ENCODE measurements around the gene CALR.

CALR gene

GRCh38 chr19:12987190-12987589, 48.8 kb downstream of the CALR start:
- ChIA-PET CTCF (interaction anchor here (5.4 kb wide), 1 partner anchor 71 kb away, joined by 125 read pairs; no protein-coding TSS in a partner anchor), POLR2A (no interaction called here)
- no peaks in the 10 kb centered on the region for H3K4me1 ChIP-seq (ENCODE audit: control insufficient read depth, insufficient read depth, low read length)
- no peaks in the 10 kb centered on the region for H3K9me3 ChIP-seq (ENCODE audit: control insufficient read depth, insufficient read depth, low read depth, low read length)
- H3K4me3 ChIP-seq (ENCODE audit: low read depth, low read length), result no peak overlapping the region
- TF ChIP-seq ZNF157 (tag by site-specific recombination; IDR thresholded peaks at IDR 0.05) (no peak), SP2 (tag by site-specific recombination; IDR thresholded peaks at IDR 0.05) (no peak), ZFHX2 (tag by site-specific recombination; conservative IDR thresholded peaks at IDR 0.05) (peak; percentile 36; the same call in 1 of the 2 replicates), ZNF433 (tag by site-specific recombination; IDR thresholded peaks at IDR 0.05; ENCODE audit: low read depth) (no peak), ZNF280C (tag by site-specific recombination; IDR thresholded peaks at IDR 0.05) (no peak), ZNF692 (tag by site-specific recombination; IDR thresholded peaks at IDR 0.05) (no peak), ZNF148 (tag by site-specific recombination; IDR thresholded peaks at IDR 0.05; ENCODE audit: borderline replicate concordance) (no peak), ZNF175 (tag by site-specific recombination; IDR thresholded peaks at IDR 0.05) (0 out of 2 replicates have a peak, but pooled peaks have one; percentile 60), ZNF138 (tag by site-specific recombination; IDR thresholded peaks at IDR 0.05; ENCODE audit: borderline replicate concordance) (no peak), ZNF777 (tag by site-specific recombination; IDR thresholded peaks at IDR 0.05; ENCODE audit: borderline replicate concordance) (no peak)
- H3K36me3 ChIP-seq (ENCODE audit: control insufficient read depth in 2 of 2, insufficient read depth in 1 of 2, low read length in 2 of 2), result no peaks in the 10 kb centered on the region
- no peak overlapping the region for H3K27ac ChIP-seq (ENCODE audit: extremely low read depth, low read depth, low read length)

- H3K27ac ChIP-seq (ENCODE audit: extremely low read depth, low read depth, low read length), result no peak overlapping the region
- ChIA-PET POLR2A (no interaction called here), CTCF (no interaction called here)
Measured at GRCh38 chr19:12987781-12988180, 49.4 kb downstream of the CALR start.

More at GRCh38 chr19:12987781-12988180, 49.4 kb downstream of the CALR start:
- Histone ChIP-seq H3K4me1 (ENCODE audit: control insufficient read depth, insufficient read depth, low read length) (no peaks in the 10 kb centered on the region), H3K4me3 (ENCODE audit: low read depth, low read length) (no peak overlapping the region), H3K9me3 (ENCODE audit: control insufficient read depth, insufficient read depth, low read depth, low read length) (no peaks in the 10 kb centered on the region), H3K36me3 (ENCODE audit: control insufficient read depth in 2 of 2, insufficient read depth in 1 of 2, low read length in 2 of 2) (no peaks in the 10 kb centered on the region)
- TF ChIP-seq ZNF214 (tag by site-specific recombination; IDR thresholded peaks at IDR 0.05; ENCODE audit: borderline replicate concordance) (no peak), ZNF513 (tag by site-specific recombination; IDR thresholded peaks at IDR 0.05) (no peak), ZNF670 (tag by site-specific recombination; IDR thresholded peaks at IDR 0.05; ENCODE audit: low read depth) (no peak), KLF9 (tag by site-specific recombination; IDR thresholded peaks at IDR 0.05; ENCODE audit: low read depth) (no peak), ZNF530 (tag by site-specific recombination; IDR thresholded peaks at IDR 0.05; ENCODE audit: low read depth) (no peak), ZNF449 (tag by site-specific recombination; IDR thresholded peaks at IDR 0.05) (no peak), ZNF211 (tag by site-specific recombination; IDR thresholded peaks at IDR 0.05; ENCODE audit: low read depth) (no peak), ZNF521 (tag by site-specific recombination; IDR thresholded peaks at IDR 0.05) (no peak), RBAK (tag by site-specific recombination; IDR thresholded peaks at IDR 0.05) (no peak), ZNF830 (tag by site-specific recombination; IDR thresholded peaks at IDR 0.05; ENCODE audit: low read depth) (no peak), ZNF202 (tag by site-specific recombination; IDR thresholded peaks at IDR 0.05; ENCODE audit: borderline replicate concordance) (no peak), ZFHX2 (tag by site-specific recombination; conservative IDR thresholded peaks at IDR 0.05) (no peak), ZIC2 (tag by site-specific recombination; IDR thresholded peaks at IDR 0.05) (no peak), ZFP3 (tag by site-specific recombination; IDR thresholded peaks at IDR 0.05; ENCODE audit: low read depth) (no peak), ZBTB8A (tag by site-specific recombination; IDR thresholded peaks at IDR 0.05) (no peak), ZBTB21 (tag by site-specific recombination; IDR thresholded peaks at IDR 0.05) (no peak)
